ENCODE results near the gene SMKR1.
"Not testable (repeated sequence)": the region's sequence is repeated elsewhere in the genome, so short reads cannot be mapped to it uniquely, and the experiment has no call there.

SMKR1 gene

GRCh38 chr7:129530795-129531391 lies 28.6 kb downstream of the SMKR1 start:
- DNase-seq = peak; percentile 46

- no peak for DNase-seq
Observed at GRCh38 chr7:129531721-129532120, 29.4 kb downstream of the SMKR1 start.

- DNase-seq = no peak
Observed at GRCh38 chr7:129532375-129532774, 30.0 kb downstream of the SMKR1 start.

- DNase-seq = not testable (repeated sequence)
Observed at GRCh38 chr7:129534558-129535274, 32.4 kb downstream of the SMKR1 start.

- no peak for DNase-seq
Observed at GRCh38 chr7:129535896-129536295, 33.6 kb downstream of the SMKR1 start.

- no peak for DNase-seq
Observed at GRCh38 chr7:129536323-129536722, 34.0 kb downstream of the SMKR1 start.

- no peak for DNase-seq
Observed at GRCh38 chr7:129538790-129539189, 36.5 kb downstream of the SMKR1 start.

- no peak for DNase-seq
Observed at GRCh38 chr7:129540340-129540739, 38.0 kb downstream of the SMKR1 start.

- no peak for DNase-seq
Observed at GRCh38 chr7:129544700-129545099, 42.4 kb downstream of the SMKR1 start.

GRCh38 chr7:129550693-129551360 lies 48.5 kb downstream of the SMKR1 start:
- no peak for DNase-seq

- peak; percentile 18 for DNase-seq
Observed at GRCh38 chr7:129553899-129554461, 51.6 kb downstream of the SMKR1 start.

GRCh38 chr7:129556607-129557133 lies 54.3 kb downstream of the SMKR1 start:
- DNase-seq = no peak

GRCh38 chr7:129557686-129558481 lies 55.6 kb downstream of the SMKR1 start:
- no peak for DNase-seq

GRCh38 chr7:129559564-129559963 lies 57.2 kb downstream of the SMKR1 start:
- no peak for DNase-seq

- no peak for DNase-seq
Observed at GRCh38 chr7:129560831-129561230, 58.5 kb downstream of the SMKR1 start.

GRCh38 chr7:129561677-129562359 lies 59.5 kb downstream of the SMKR1 start:
- DNase-seq = no peak

All from stimulated activated CD4-positive, alpha-beta T cell treated with anti-CD3 and anti-CD28 coated beads, Interleukin-12 subunit alpha, Interleukin-12 subunit beta, amount 100 ng/mL, for 4 hours (primary cell).